ENCODE results near the gene BRPF1. TPM values are rescaled to one million over a fixed set of nuclear protein-coding genes. Genes with fewer than 3 reads are reported as not detected.
A peak's percentile ranks its signal among the peaks of the same experiment; 100 is the strongest.

The BRPF1 gene
- total RNA-seq, 1 experiment from 2014 or later, result 24.0 TPM

- Histone ChIP-seq H3K27me3 (ENCODE audit: control insufficient read depth, insufficient read depth, low read length) (no peaks in the 10 kb centered on the region), H3K36me3 (replicated peaks; ENCODE audit: control insufficient read depth, insufficient read depth, low read length) (peaks cover 13% of the 10 kb centered on the region), H3K4me3 (ENCODE audit: insufficient read depth, low read depth, low read length) (peak overlapping the region; percentile 80)
- DNase-seq, result no peak
Observed at GRCh38 chr3:9793161-9793781, 61.7 kb downstream of the BRPF1 start.

GRCh38 chr3:9794400-9794799 lies 62.9 kb downstream of the BRPF1 start:
- Histone ChIP-seq H3K36me3 (replicated peaks; ENCODE audit: control insufficient read depth, insufficient read depth, low read length) (peaks cover 15% of the 10 kb centered on the region), H3K27me3 (ENCODE audit: control insufficient read depth, insufficient read depth, low read length) (no peaks in the 10 kb centered on the region), H3K4me3 (ENCODE audit: insufficient read depth, low read depth, low read length) (no peak overlapping the region)
- DNase-seq, result no peak

DNA sequence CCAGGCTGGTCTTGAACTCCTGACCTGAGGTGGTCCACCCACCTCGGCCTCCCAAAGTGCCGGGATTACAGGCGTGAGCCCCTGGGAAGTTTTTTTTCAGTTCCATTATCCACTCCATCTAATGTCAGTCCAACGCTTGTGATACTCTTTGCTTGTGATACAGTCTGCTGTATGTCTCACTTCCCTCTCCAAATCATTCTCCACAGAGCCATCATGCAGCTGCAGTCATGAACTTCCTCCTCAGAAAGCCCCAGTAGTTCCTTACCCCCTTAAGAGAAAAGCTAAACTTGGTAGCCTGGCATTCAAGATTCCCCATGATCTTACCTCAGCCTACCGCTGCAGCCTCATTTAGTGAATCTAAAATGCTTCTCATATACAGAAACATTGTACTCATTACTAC lies 63.7 kb downstream of the BRPF1 start:
- Histone ChIP-seq H3K27me3 (ENCODE audit: control insufficient read depth, insufficient read depth, low read length) (no peaks in the 10 kb centered on the region), H3K4me3 (ENCODE audit: insufficient read depth, low read depth, low read length) (no peak overlapping the region), H3K36me3 (replicated peaks; ENCODE audit: control insufficient read depth, insufficient read depth, low read length) (peaks cover 19% of the 10 kb centered on the region)
- DNase-seq, result no peak

- no peak for DNase-seq
- Histone ChIP-seq H3K4me3 (ENCODE audit: insufficient read depth, low read depth, low read length) (no peak overlapping the region), H3K27me3 (ENCODE audit: control insufficient read depth, insufficient read depth, low read length) (no peaks in the 10 kb centered on the region), H3K36me3 (replicated peaks; ENCODE audit: control insufficient read depth, insufficient read depth, low read length) (peaks cover 26% of the 10 kb centered on the region)
Observed at GRCh38 chr3:9797196-9797945, 65.8 kb downstream of the BRPF1 start.

Other genes with a start within 250 kb of the BRPF1 start
- 14.6 and 16.1 TPM in 2 replicates for gene LHFPL4, start 177.9 kb upstream of the BRPF1 start, total RNA-seq (2014; rRNA removed; shearing (Covaris generic))
- gene MTMR14, start 82.2 kb upstream of the BRPF1 start, total RNA-seq (2014; rRNA removed; shearing (Covaris generic)), result 42.9 and 53.4 TPM in 2 replicates
- 0.18 and 0.38 TPM in 2 replicates for gene CPNE9, start 27.9 kb upstream of the BRPF1 start, total RNA-seq (2014; rRNA removed; shearing (Covaris generic))
- gene OGG1, start 18.2 kb downstream of the BRPF1 start, total RNA-seq (2014; rRNA removed; shearing (Covaris generic)), result 17.7 and 29.3 TPM in 2 replicates
- 5.1 and 10.7 TPM in 2 replicates for gene CAMK1, start 38.2 kb downstream of the BRPF1 start, total RNA-seq (2014; rRNA removed; shearing (Covaris generic))
- gene TADA3, start 60.7 kb downstream of the BRPF1 start, total RNA-seq (2014; rRNA removed; shearing (Covaris generic)), result 76.0 and 79.6 TPM in 2 replicates
- gene ARPC4, start 61.3 kb downstream of the BRPF1 start, total RNA-seq (2014; rRNA removed; shearing (Covaris generic)), result 207 and 239 TPM in 2 replicates
- 3.7 and 7.4 TPM in 2 replicates for gene TTLL3, start 78.5 kb downstream of the BRPF1 start, total RNA-seq (2014; rRNA removed; shearing (Covaris generic))
- gene RPUSD3, start 112.3 kb downstream of the BRPF1 start, total RNA-seq (2014; rRNA removed; shearing (Covaris generic)), result 117 and 131 TPM in 2 replicates
- not detected in 2 replicates for gene CIDEC, start 148.5 kb downstream of the BRPF1 start, total RNA-seq (2014; rRNA removed; shearing (Covaris generic))
- 15.0 and 15.1 TPM in 2 replicates for gene JAGN1, start 158.9 kb downstream of the BRPF1 start, total RNA-seq (2014; rRNA removed; shearing (Covaris generic))
- 1.5 and 1.9 TPM in 2 replicates for gene IL17RE, start 171.1 kb downstream of the BRPF1 start, total RNA-seq (2014; rRNA removed; shearing (Covaris generic))
- gene IL17RC, start 185.4 kb downstream of the BRPF1 start, total RNA-seq (2014; rRNA removed; shearing (Covaris generic)), result 11.6 and 15.3 TPM in 2 replicates
- 22.2 and 30.2 TPM in 2 replicates for gene CRELD1, start 202.1 kb downstream of the BRPF1 start, total RNA-seq (2014; rRNA removed; shearing (Covaris generic))
- 5.3 and 6.8 TPM in 2 replicates for gene PRRT3, start 220.7 kb downstream of the BRPF1 start, total RNA-seq (2014; rRNA removed; shearing (Covaris generic))

Data from H7 (cell line).